ENCODE measurements around the gene COG5.

Gene COG5

DNA sequence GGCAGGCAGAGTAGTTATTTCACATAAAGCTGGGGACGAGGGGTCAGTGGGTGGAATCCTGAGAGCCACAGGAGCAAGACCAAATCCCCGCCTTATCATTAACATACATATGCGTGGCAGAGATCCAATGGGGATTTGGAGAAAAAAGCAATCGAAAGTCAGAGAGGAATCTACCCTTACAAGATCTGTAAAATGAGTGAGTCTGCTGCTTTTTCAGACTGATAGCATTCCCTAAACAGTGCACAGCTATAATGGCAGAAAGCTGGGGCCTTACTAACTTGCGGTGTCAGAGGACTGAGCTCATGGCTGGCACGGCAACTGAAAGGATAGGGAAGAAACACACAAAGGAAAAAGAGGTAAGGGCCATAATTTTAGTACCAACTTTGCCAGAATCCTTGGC lies 68.8 kb downstream of the COG5 start:
- TF ChIP-seq, protein P1, sequence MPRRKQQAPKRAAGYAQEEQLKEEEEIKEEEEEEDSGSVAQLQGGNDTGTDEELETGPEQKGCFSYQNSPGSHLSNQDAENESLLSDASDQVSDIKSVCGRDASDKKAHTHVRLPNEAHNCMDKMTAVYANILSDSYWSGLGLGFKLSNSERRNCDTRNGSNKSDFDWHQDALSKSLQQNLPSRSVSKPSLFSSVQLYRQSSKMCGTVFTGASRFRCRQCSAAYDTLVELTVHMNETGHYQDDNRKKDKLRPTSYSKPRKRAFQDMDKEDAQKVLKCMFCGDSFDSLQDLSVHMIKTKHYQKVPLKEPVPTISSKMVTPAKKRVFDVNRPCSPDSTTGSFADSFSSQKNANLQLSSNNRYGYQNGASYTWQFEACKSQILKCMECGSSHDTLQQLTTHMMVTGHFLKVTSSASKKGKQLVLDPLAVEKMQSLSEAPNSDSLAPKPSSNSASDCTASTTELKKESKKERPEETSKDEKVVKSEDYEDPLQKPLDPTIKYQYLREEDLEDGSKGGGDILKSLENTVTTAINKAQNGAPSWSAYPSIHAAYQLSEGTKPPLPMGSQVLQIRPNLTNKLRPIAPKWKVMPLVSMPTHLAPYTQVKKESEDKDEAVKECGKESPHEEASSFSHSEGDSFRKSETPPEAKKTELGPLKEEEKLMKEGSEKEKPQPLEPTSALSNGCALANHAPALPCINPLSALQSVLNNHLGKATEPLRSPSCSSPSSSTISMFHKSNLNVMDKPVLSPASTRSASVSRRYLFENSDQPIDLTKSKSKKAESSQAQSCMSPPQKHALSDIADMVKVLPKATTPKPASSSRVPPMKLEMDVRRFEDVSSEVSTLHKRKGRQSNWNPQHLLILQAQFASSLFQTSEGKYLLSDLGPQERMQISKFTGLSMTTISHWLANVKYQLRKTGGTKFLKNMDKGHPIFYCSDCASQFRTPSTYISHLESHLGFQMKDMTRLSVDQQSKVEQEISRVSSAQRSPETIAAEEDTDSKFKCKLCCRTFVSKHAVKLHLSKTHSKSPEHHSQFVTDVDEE (CRISPR knock-in tag; IDR thresholded peaks at IDR 0.05): no peak
- TF ChIP-seq ISL1 (CRISPR knock-in tag; IDR thresholded peaks at IDR 0.05) (no peak), ARNTL (CRISPR knock-in tag; IDR thresholded peaks at IDR 0.05; ENCODE audit: borderline replicate concordance, low read depth) (no peak), ESRRG (CRISPR knock-in tag; IDR thresholded peaks at IDR 0.05) (no peak), POU6F1 (CRISPR knock-in tag; IDR thresholded peaks at IDR 0.05; ENCODE audit: borderline replicate concordance, low read depth) (no peak), ZC3H10 (CRISPR knock-in tag; IDR thresholded peaks at IDR 0.05) (no peak), ZNF70 (CRISPR knock-in tag; IDR thresholded peaks at IDR 0.05) (no peak)
- TF ChIP-seq, protein P2, sequence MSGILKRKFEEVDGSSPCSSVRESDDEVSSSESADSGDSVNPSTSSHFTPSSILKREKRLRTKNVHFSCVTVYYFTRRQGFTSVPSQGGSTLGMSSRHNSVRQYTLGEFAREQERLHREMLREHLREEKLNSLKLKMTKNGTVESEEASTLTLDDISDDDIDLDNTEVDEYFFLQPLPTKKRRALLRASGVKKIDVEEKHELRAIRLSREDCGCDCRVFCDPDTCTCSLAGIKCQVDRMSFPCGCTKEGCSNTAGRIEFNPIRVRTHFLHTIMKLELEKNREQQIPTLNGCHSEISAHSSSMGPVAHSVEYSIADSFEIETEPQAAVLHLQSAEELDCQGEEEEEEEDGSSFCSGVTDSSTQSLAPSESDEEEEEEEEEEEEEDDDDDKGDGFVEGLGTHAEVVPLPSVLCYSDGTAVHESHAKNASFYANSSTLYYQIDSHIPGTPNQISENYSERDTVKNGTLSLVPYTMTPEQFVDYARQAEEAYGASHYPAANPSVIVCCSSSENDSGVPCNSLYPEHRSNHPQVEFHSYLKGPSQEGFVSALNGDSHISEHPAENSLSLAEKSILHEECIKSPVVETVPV (CRISPR knock-in tag; IDR thresholded peaks at IDR 0.05): no peak
- no peak for ATAC-seq

GRCh38 chr7:107494315-107494751 lies 69.4 kb downstream of the COG5 start:
- no peak for ATAC-seq
- TF ChIP-seq, protein P3, sequence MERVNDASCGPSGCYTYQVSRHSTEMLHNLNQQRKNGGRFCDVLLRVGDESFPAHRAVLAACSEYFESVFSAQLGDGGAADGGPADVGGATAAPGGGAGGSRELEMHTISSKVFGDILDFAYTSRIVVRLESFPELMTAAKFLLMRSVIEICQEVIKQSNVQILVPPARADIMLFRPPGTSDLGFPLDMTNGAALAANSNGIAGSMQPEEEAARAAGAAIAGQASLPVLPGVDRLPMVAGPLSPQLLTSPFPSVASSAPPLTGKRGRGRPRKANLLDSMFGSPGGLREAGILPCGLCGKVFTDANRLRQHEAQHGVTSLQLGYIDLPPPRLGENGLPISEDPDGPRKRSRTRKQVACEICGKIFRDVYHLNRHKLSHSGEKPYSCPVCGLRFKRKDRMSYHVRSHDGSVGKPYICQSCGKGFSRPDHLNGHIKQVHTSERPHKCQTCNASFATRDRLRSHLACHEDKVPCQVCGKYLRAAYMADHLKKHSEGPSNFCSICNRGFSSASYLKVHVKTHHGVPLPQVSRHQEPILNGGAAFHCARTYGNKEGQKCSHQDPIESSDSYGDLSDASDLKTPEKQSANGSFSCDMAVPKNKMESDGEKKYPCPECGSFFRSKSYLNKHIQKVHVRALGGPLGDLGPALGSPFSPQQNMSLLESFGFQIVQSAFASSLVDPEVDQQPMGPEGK (CRISPR knock-in tag; IDR thresholded peaks at IDR 0.05; ENCODE audit: borderline replicate concordance): no peak
- TF ChIP-seq ZNF8 (CRISPR knock-in tag; IDR thresholded peaks at IDR 0.05): no peak
- no peak for TF ChIP-seq ZNF70 (CRISPR knock-in tag; IDR thresholded peaks at IDR 0.05)
- no peak for TF ChIP-seq BACH2 (CRISPR knock-in tag; IDR thresholded peaks at IDR 0.05; ENCODE audit: borderline replicate concordance)
- no peak for TF ChIP-seq CSDC2 (CRISPR knock-in tag; IDR thresholded peaks at IDR 0.05)

GRCh38 chr7:107492875-107493274 lies 70.8 kb downstream of the COG5 start:
- no peak for ATAC-seq
- TF ChIP-seq, protein P1 (CRISPR knock-in tag; IDR thresholded peaks at IDR 0.05): no peak

- no peak for ATAC-seq
- TF ChIP-seq ARNTL (CRISPR knock-in tag; IDR thresholded peaks at IDR 0.05; ENCODE audit: borderline replicate concordance, low read depth) (no peak), OSR1 (CRISPR knock-in tag; IDR thresholded peaks at IDR 0.05) (no peak), TOX (CRISPR knock-in tag; IDR thresholded peaks at IDR 0.05; ENCODE audit: borderline replicate concordance) (no peak), PPARA (CRISPR knock-in tag; IDR thresholded peaks at IDR 0.05; ENCODE audit: borderline replicate concordance) (no peak), ZC3H10 (CRISPR knock-in tag; IDR thresholded peaks at IDR 0.05) (no peak), ESRRG (CRISPR knock-in tag; IDR thresholded peaks at IDR 0.05) (no peak), BACH2 (CRISPR knock-in tag; IDR thresholded peaks at IDR 0.05; ENCODE audit: borderline replicate concordance) (no peak), CSDC2 (CRISPR knock-in tag; IDR thresholded peaks at IDR 0.05) (no peak), ZFP3 (CRISPR knock-in tag; IDR thresholded peaks at IDR 0.05) (no peak), GLIS3 (CRISPR knock-in tag; IDR thresholded peaks at IDR 0.05) (no peak), ZNF70 (CRISPR knock-in tag; IDR thresholded peaks at IDR 0.05) (no peak), ZNF565 (CRISPR knock-in tag; conservative IDR thresholded peaks at IDR 0.05; ENCODE audit: low read depth) (no peak), TCF4 (CRISPR knock-in tag; IDR thresholded peaks at IDR 0.05; ENCODE audit: borderline replicate concordance) (no peak), ZFP30 (CRISPR knock-in tag; IDR thresholded peaks at IDR 0.05) (no peak)
- TF ChIP-seq, protein P3 (CRISPR knock-in tag; IDR thresholded peaks at IDR 0.05; ENCODE audit: borderline replicate concordance): no peak
- TF ChIP-seq, protein P2 (CRISPR knock-in tag; IDR thresholded peaks at IDR 0.05): no peak
These were observed 77.7 kb downstream of the COG5 start for GRCh38 chr7:107486041-107486440.
